Nephron progenitor cell (in vitro differentiated cells): ENCODE data around the gene KLHL36.

Source experiments
- DNase-seq: peaks from one replicate; pipeline ENCODE4 v3.0.0; 2021
- H3K27ac Mint-ChIP-seq: 2 replicates; pipeline ENCODE4 v1.8.0; 2021; ENCODE audit warnings: mild to moderate bottlenecking, moderate library complexity, mixed read lengths
- H3K27me3 Mint-ChIP-seq: 2 replicates; pipeline ENCODE4 v1.8.0; 2021; ENCODE audit warnings: mild to moderate bottlenecking, low read depth, mixed read lengths; ENCODE audit not compliant: poor library complexity
- H3K36me3 Mint-ChIP-seq: 2 replicates; pipeline ENCODE4 v1.8.0; 2021; ENCODE audit warnings: low read depth, mixed read lengths
- H3K4me1 Mint-ChIP-seq: 2 replicates; pipeline ENCODE4 v1.8.0; 2021; ENCODE audit warnings: mixed read lengths
- H3K4me3 Mint-ChIP-seq: 2 replicates; pipeline ENCODE4 v1.8.0; 2021; ENCODE audit warnings: mild to moderate bottlenecking, moderate library complexity, mixed read lengths
- H3K9me3 Mint-ChIP-seq: 2 replicates; pipeline ENCODE4 v1.8.0; 2021; ENCODE audit warnings: mild to moderate bottlenecking, moderate library complexity, mixed read lengths
- CTCF ChIP-seq: fragments of 200-600 bp; sonication (generic); IDR thresholded peaks from 2 replicates; pipeline ENCODE4 v1.5.0; 2021; ENCODE audit warnings: antibody characterized with exemption

Gene KLHL36

GRCh38 chr16:84647828-84648594, at the start of gene KLHL36:
KLHL36 (plus strand) TSS chr16:84648511; CDS start chr16:84650868, 2,357 bp downstream.
- H3K4me3 Mint-ChIP-seq: peak within 1 kb of the TSS; percentile 91
- peaks cover 4% of the 10 kb centered on the region for H3K9me3 Mint-ChIP-seq
- peak; percentile 76 for DNase-seq
- H3K4me1 Mint-ChIP-seq: peaks cover 8% of the 10 kb centered on the region
- no peak for TF ChIP-seq CTCF
- no peaks in the 10 kb centered on the region for H3K36me3 Mint-ChIP-seq
- H3K27me3 Mint-ChIP-seq: peaks cover 65% of the 10 kb centered on the region
- peak within 1 kb of the TSS; percentile 37 for H3K27ac Mint-ChIP-seq

- peaks cover 18% of the 10 kb centered on the region for H3K36me3 Mint-ChIP-seq
- peak overlapping the region; percentile 73 for H3K4me3 Mint-ChIP-seq
- H3K9me3 Mint-ChIP-seq: peaks cover 2% of the 10 kb centered on the region
- H3K27ac Mint-ChIP-seq: peak overlapping the region; percentile 97
- DNase-seq: peak; percentile 68
- H3K27me3 Mint-ChIP-seq: no peaks in the 10 kb centered on the region
- peaks cover 96% of the 10 kb centered on the region for H3K4me1 Mint-ChIP-seq
- no peak for TF ChIP-seq CTCF
Observed at GRCh38 chr16:84599521-84600202, 48.6 kb upstream of the KLHL36 start.

GRCh38 chr16:84600343-84601229, 47.7 kb upstream of the KLHL36 start:
- H3K4me3 Mint-ChIP-seq: peak overlapping the region; percentile 73
- DNase-seq: no peak
- peaks cover 7% of the 10 kb centered on the region for H3K9me3 Mint-ChIP-seq
- peak overlapping the region; percentile 97 for H3K27ac Mint-ChIP-seq
- peaks cover 96% of the 10 kb centered on the region for H3K4me1 Mint-ChIP-seq
- peaks cover 26% of the 10 kb centered on the region for H3K36me3 Mint-ChIP-seq
- no peak for TF ChIP-seq CTCF
- no peaks in the 10 kb centered on the region for H3K27me3 Mint-ChIP-seq

- no peak for TF ChIP-seq CTCF
- peaks cover 16% of the 10 kb centered on the region for H3K9me3 Mint-ChIP-seq
- H3K4me1 Mint-ChIP-seq: peaks cover 88% of the 10 kb centered on the region
- peaks cover 41% of the 10 kb centered on the region for H3K36me3 Mint-ChIP-seq
- peak overlapping the region; percentile 55 for H3K4me3 Mint-ChIP-seq
- H3K27me3 Mint-ChIP-seq: no peaks in the 10 kb centered on the region
- H3K27ac Mint-ChIP-seq: peak overlapping the region; percentile 97
- DNase-seq: no peak
Observed at GRCh38 chr16:84603140-84603816, 45.0 kb upstream of the KLHL36 start.

- Mint-ChIP-seq H3K27me3 (no peaks in the 10 kb centered on the region), H3K36me3 (peaks cover 45% of the 10 kb centered on the region), H3K4me3 (no peak overlapping the region), H3K9me3 (peaks cover 16% of the 10 kb centered on the region), H3K27ac (peak overlapping the region; percentile 98), H3K4me1 (peaks cover 86% of the 10 kb centered on the region)
- no peak for TF ChIP-seq CTCF
- DNase-seq: no peak
Observed at GRCh38 chr16:84603940-84604339, 44.4 kb upstream of the KLHL36 start.
